ENCODE measurements around the gene NKTR.

DNA sequence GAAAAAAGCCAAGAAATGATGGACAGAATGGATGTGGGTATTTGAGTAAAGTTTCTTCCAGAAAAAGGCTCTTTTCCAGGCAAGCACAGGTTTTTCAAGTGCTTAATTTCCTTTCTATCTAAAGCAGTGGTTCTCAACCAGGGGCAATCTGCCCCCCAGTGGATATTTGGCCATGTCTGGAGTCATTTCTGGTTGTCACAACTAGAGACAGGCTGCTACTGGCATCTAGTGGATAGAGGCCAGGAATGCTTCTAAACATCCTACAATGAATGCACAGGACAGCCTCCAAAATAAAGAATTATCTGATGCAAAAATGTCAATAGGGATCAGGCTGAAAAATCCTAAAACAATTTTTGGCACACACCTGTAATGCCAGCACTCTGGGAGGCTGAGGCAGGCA is 42.6 kb upstream of the NKTR start:
- TF ChIP-seq, protein P1, sequence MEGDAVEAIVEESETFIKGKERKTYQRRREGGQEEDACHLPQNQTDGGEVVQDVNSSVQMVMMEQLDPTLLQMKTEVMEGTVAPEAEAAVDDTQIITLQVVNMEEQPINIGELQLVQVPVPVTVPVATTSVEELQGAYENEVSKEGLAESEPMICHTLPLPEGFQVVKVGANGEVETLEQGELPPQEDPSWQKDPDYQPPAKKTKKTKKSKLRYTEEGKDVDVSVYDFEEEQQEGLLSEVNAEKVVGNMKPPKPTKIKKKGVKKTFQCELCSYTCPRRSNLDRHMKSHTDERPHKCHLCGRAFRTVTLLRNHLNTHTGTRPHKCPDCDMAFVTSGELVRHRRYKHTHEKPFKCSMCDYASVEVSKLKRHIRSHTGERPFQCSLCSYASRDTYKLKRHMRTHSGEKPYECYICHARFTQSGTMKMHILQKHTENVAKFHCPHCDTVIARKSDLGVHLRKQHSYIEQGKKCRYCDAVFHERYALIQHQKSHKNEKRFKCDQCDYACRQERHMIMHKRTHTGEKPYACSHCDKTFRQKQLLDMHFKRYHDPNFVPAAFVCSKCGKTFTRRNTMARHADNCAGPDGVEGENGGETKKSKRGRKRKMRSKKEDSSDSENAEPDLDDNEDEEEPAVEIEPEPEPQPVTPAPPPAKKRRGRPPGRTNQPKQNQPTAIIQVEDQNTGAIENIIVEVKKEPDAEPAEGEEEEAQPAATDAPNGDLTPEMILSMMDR (IDR thresholded peaks at IDR 0.05; ENCODE audit: insufficient read depth, low read length): no peak
- TF ChIP-seq, protein P2, sequence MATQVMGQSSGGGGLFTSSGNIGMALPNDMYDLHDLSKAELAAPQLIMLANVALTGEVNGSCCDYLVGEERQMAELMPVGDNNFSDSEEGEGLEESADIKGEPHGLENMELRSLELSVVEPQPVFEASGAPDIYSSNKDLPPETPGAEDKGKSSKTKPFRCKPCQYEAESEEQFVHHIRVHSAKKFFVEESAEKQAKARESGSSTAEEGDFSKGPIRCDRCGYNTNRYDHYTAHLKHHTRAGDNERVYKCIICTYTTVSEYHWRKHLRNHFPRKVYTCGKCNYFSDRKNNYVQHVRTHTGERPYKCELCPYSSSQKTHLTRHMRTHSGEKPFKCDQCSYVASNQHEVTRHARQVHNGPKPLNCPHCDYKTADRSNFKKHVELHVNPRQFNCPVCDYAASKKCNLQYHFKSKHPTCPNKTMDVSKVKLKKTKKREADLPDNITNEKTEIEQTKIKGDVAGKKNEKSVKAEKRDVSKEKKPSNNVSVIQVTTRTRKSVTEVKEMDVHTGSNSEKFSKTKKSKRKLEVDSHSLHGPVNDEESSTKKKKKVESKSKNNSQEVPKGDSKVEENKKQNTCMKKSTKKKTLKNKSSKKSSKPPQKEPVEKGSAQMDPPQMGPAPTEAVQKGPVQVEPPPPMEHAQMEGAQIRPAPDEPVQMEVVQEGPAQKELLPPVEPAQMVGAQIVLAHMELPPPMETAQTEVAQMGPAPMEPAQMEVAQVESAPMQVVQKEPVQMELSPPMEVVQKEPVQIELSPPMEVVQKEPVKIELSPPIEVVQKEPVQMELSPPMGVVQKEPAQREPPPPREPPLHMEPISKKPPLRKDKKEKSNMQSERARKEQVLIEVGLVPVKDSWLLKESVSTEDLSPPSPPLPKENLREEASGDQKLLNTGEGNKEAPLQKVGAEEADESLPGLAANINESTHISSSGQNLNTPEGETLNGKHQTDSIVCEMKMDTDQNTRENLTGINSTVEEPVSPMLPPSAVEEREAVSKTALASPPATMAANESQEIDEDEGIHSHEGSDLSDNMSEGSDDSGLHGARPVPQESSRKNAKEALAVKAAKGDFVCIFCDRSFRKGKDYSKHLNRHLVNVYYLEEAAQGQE (IDR thresholded peaks at IDR 0.05; ENCODE audit: insufficient replicate concordance, low read depth): no peak
- TF ChIP-seq POLR2AphosphoS5 (IDR thresholded peaks at IDR 0.05; ENCODE audit: low read depth): no peak
- TF ChIP-seq SPI1 (IDR thresholded peaks at IDR 0.05; ENCODE audit: borderline replicate concordance, low read depth): no peak
